Measurements from ENCODE around the gene PHKB. TPM values are rescaled to one million over a fixed set of nuclear protein-coding genes. Genes with fewer than 3 reads are reported as not detected.

The PHKB gene
- total and polyA plus RNA-seq, 2 of the 8 experiments (the other 6 are each of a cell fraction or from before 2014, with no cell fraction given): 18.6 to 38.3 TPM

DNA sequence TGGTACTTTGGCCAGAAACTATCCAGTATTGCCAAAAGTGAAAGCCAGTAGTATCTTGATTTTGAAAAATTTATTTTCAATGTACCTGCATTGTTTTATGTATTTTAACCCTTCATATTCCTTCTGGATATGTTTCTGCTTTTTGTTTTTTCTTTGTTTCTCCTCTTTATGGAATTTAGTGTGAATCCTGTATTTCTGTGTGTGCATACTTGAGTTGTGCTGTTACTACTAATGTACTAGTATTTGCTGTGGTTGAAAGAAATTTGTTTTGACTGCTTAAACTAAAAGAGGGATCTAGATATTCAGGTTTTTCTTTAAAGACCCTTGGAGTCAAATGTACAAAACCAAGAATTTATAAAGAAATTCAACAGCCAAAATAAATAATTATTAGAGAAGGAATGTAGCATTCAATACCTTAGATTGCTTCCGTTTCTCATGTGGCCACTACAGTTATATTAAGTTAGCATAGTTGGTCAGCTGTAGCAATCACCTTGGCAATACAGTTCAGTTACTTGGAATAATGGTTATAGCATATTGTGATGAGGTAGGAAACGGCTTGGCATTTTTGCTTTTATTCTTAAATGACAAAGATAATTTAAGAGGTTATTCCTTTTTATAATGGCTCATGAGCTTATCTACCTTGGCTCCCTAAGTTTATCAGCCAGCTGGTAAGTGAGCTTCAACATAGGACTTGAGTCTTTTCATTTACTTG lies 4.9 kb downstream of the PHKB start (continued):
- no peak for TF ChIP-seq RNF2 (IDR thresholded peaks at IDR 0.05; ENCODE audit: borderline replicate concordance, low read depth, low read length, missing control alignments, poor library complexity, severe bottlenecking)
- no peak for TF ChIP-seq SIRT6 (IDR thresholded peaks at IDR 0.05; ENCODE audit: low read length)
- no peak for TF ChIP-seq TEAD4 (IDR thresholded peaks at IDR 0.05; ENCODE audit: low read depth, low read length)
- no peak for TF ChIP-seq SIN3A (conservative IDR thresholded peaks at IDR 0.05 in 1 of 2, IDR thresholded peaks at IDR 0.05 in 1 of 2; ENCODE audit: low read depth in 1 of 2, low read length in 2 of 2)

Data from H1 (cell line).